Measurements from ENCODE around the gene FOXO3. TPM values are rescaled to one million over a fixed set of nuclear protein-coding genes. Genes with fewer than 3 reads are reported as not detected.

Gene FOXO3
- total and polyA plus RNA-seq, 2 donors from 2014 or later, result 9.4 to 76.1 TPM

DNA sequence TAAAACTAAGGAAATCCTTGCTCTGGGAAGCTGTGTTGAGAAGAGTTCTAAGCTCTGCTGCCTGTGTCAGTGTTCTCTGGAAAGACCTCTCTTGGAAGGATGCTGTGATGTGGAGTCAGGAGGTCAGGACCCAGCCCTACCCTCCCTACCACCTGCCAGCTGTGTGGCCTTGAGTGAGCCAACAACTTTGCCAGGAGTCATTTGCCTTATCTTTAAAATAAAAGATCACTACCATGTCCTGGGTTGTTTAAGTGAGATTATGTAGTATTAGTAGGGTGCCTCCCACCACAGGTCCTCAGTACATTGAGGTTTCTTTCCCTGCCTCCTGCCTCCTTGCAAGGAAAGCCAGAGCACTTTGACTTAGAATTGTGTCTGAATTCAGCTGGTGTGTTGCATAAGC lies 64.9 kb downstream of the FOXO3 start:
- TF ChIP-seq, protein P1, sequence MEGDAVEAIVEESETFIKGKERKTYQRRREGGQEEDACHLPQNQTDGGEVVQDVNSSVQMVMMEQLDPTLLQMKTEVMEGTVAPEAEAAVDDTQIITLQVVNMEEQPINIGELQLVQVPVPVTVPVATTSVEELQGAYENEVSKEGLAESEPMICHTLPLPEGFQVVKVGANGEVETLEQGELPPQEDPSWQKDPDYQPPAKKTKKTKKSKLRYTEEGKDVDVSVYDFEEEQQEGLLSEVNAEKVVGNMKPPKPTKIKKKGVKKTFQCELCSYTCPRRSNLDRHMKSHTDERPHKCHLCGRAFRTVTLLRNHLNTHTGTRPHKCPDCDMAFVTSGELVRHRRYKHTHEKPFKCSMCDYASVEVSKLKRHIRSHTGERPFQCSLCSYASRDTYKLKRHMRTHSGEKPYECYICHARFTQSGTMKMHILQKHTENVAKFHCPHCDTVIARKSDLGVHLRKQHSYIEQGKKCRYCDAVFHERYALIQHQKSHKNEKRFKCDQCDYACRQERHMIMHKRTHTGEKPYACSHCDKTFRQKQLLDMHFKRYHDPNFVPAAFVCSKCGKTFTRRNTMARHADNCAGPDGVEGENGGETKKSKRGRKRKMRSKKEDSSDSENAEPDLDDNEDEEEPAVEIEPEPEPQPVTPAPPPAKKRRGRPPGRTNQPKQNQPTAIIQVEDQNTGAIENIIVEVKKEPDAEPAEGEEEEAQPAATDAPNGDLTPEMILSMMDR (IDR thresholded peaks at IDR 0.05; ENCODE audit: borderline replicate concordance, extremely low read depth, insufficient read depth), result no peak
- Histone ChIP-seq H3K9me3 (ENCODE audit: control insufficient read depth in 2 of 3, insufficient read depth in 1 of 3, low read length in 3 of 3) (no peaks in the 10 kb centered on the region), H3K27ac (ENCODE audit: low read depth in 2 of 2, low read length in 2 of 2) (no peak overlapping the region), H3K9ac (ENCODE audit: low read length in 3 of 3) (no peak overlapping the region), H3K4me1 (ENCODE audit: control insufficient read depth in 2 of 3, insufficient read depth in 2 of 3, low read depth in 1 of 3, low read length in 3 of 3) (peaks cover 0 to 35% (median 32%) of the 10 kb centered on the region in 3 donors), H3K4me3 (ENCODE audit: low read length in 3 of 3) (no peak overlapping the region), H3K27me3 (ENCODE audit: control insufficient read depth, insufficient read depth, low read length) (no peaks in the 10 kb centered on the region), H3K36me3 (ENCODE audit: control insufficient read depth in 2 of 3, insufficient read depth in 3 of 3, low read length in 3 of 3) (no peaks in the 10 kb centered on the region)
- FAIRE-seq (no peak), DNase-seq (no peak)
- intact Hi-C loops (cut with DNase I), result no loop called here

- intact Hi-C loops (cut with DNase I), result no loop called here
- Histone ChIP-seq H3K36me3 (ENCODE audit: control insufficient read depth in 2 of 3, insufficient read depth in 3 of 3, low read length in 3 of 3) (no peaks in the 10 kb centered on the region), H3K27me3 (ENCODE audit: control insufficient read depth, insufficient read depth, low read length) (no peaks in the 10 kb centered on the region), H3K27ac (ENCODE audit: low read depth in 2 of 2, low read length in 2 of 2) (no peak overlapping the region), H3K9me3 (ENCODE audit: control insufficient read depth in 2 of 3, insufficient read depth in 1 of 3, low read length in 3 of 3) (no peaks in the 10 kb centered on the region), H3K4me1 (ENCODE audit: control insufficient read depth in 2 of 3, insufficient read depth in 2 of 3, low read depth in 1 of 3, low read length in 3 of 3) (peaks cover 0 to 34% (median 32%) of the 10 kb centered on the region in 3 donors), H3K9ac (ENCODE audit: low read length in 3 of 3) (no peak overlapping the region), H3K4me3 (ENCODE audit: low read length in 3 of 3) (no peak overlapping the region)
- no peak for FAIRE-seq
- TF ChIP-seq, protein P1 (IDR thresholded peaks at IDR 0.05; ENCODE audit: borderline replicate concordance, extremely low read depth, insufficient read depth), result no peak
- no peak for DNase-seq
Observed at GRCh38 chr6:108626777-108627176, 66.1 kb downstream of the FOXO3 start.

DNA sequence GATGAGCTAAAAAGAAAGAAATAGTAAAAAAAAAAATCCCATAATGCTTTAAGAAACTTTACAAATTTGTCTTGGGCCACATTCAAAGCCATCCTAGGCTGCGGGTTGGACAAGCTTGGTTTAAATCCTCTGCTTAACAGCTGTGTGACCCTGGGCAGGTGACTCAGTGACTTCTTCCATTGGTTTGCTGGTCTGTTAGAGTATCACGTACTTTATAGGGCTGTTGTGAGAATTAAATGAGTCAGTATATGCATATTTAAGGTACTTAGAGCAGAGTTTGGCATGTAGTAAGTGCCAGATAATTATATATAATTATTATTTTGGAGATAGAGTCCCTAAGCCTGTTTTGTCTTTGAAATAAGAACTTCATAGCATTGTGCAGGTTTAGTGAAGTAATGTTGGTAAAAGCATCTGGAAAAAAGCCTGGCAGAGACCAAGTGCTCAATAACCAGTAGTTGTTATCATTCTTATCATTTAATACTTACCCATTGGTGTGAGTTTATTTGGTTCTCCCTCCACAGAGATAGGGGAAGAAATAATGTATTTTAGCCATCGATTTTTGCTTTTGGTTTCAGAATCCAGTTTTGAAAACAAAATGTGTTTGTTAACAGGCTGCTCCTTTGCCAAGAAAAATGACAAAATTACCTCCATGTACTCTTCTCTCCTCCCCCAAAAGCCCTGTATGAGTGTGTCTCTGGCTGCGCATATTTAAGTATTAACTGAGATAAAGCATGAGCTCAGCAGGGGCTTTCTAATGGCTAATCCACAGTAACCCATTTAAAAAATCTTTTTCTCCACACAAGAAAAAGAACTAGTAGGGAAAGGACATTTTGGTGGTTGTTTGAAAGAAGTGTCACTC lies 67.2 kb downstream of the FOXO3 start:
- Histone ChIP-seq H3K36me3 (ENCODE audit: control insufficient read depth in 2 of 3, insufficient read depth in 3 of 3, low read length in 3 of 3) (no peaks in the 10 kb centered on the region), H3K27ac (ENCODE audit: low read depth in 2 of 2, low read length in 2 of 2) (peak overlapping the region in 1 of 2 donors; percentile 32), H3K9me3 (ENCODE audit: control insufficient read depth in 2 of 3, insufficient read depth in 1 of 3, low read length in 3 of 3) (no peaks in the 10 kb centered on the region), H3K4me3 (ENCODE audit: low read length in 3 of 3) (peak overlapping the region in 1 of 3 donors; percentile 20), H3K27me3 (ENCODE audit: control insufficient read depth, insufficient read depth, low read length) (no peaks in the 10 kb centered on the region), H3K4me1 (ENCODE audit: control insufficient read depth in 2 of 3, insufficient read depth in 2 of 3, low read depth in 1 of 3, low read length in 3 of 3) (peaks cover 0 to 41% (median 36%) of the 10 kb centered on the region in 3 donors), H3K9ac (ENCODE audit: low read length in 3 of 3) (no peak overlapping the region)
- DNase-seq, result no peak
- intact Hi-C loops (cut with DNase I), result no loop called here
- FAIRE-seq, result no peak
- TF ChIP-seq, protein P1 (IDR thresholded peaks at IDR 0.05; ENCODE audit: borderline replicate concordance, extremely low read depth, insufficient read depth), result no peak
